Measurements from ENCODE around the gene CCN5.

The CCN5 gene

DNA sequence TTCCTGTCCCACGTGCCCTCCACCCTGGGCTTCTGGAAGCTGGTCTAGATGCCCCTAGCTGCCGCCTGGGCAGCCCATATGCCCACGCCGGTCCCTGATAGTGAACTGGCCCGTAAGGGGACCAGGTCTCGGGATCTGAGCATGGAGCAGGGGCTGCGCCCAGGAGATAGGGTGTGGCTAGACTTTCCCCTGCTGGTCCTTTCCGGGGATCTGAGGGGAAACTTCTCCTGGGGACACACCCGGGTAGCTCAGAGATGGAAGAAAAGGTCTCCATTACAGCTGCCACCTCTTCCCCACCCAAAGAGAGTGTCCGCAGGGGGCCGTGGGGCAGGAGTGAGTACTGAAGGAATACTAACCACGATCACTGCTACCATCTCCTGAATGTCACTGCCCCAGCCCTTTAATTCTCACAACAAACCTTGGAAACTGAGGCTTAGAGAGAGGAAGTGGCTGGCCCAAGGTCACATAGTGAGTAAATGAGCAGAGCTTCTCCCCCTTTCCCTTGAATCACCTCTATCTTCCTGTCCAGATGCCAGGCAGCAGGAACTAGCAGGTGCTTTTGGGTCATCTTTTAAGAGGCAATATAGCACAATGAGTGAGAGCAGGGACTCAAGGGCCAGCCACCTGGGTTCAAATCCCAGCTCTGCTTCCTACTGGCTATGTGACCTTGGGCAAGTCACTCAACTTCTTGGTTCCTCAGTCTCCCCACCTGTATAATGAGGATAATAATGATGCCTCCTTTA is 11.8 kb upstream of the CCN5 start:
- H3K4me3 ChIP-seq (ENCODE audit: low read length), result no peak overlapping the region
- TF ChIP-seq, protein P1, sequence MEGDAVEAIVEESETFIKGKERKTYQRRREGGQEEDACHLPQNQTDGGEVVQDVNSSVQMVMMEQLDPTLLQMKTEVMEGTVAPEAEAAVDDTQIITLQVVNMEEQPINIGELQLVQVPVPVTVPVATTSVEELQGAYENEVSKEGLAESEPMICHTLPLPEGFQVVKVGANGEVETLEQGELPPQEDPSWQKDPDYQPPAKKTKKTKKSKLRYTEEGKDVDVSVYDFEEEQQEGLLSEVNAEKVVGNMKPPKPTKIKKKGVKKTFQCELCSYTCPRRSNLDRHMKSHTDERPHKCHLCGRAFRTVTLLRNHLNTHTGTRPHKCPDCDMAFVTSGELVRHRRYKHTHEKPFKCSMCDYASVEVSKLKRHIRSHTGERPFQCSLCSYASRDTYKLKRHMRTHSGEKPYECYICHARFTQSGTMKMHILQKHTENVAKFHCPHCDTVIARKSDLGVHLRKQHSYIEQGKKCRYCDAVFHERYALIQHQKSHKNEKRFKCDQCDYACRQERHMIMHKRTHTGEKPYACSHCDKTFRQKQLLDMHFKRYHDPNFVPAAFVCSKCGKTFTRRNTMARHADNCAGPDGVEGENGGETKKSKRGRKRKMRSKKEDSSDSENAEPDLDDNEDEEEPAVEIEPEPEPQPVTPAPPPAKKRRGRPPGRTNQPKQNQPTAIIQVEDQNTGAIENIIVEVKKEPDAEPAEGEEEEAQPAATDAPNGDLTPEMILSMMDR (conservative IDR thresholded peaks at IDR 0.05; ENCODE audit: low read depth, low read length), result no peak
- no peak for DNase-seq (ENCODE audit: low read depth)

DNA sequence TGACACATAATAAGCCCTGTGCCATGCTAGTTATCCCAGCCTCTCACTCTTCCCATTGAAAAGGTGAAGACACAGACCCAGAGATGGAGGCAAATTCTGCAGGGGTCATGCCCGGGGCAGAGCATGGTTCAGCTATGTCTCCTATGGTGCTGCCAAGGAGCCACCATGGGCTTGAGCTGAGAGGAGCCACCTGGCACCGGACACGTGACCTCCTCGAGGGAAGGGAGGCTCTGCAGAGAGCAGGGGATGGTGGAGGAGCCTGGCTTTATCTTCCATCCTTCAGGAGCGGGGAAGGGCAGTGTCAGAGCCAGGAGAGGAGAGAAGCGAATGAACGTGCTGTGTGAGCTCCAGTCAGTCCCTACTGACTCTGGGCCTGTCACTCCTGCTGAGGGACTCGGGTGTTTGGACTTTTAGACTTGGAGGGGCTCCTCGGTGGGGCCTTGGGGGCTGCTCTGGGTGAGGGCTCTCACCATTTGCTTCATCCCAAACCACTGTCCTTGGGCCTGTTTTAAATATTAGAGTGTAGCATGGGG is 11.1 kb upstream of the CCN5 start:
- H3K4me3 ChIP-seq (ENCODE audit: low read length), result no peak overlapping the region
- TF ChIP-seq, protein P1 (conservative IDR thresholded peaks at IDR 0.05; ENCODE audit: low read depth, low read length), result no peak
- DNase-seq (ENCODE audit: low read depth), result no peak

DNA sequence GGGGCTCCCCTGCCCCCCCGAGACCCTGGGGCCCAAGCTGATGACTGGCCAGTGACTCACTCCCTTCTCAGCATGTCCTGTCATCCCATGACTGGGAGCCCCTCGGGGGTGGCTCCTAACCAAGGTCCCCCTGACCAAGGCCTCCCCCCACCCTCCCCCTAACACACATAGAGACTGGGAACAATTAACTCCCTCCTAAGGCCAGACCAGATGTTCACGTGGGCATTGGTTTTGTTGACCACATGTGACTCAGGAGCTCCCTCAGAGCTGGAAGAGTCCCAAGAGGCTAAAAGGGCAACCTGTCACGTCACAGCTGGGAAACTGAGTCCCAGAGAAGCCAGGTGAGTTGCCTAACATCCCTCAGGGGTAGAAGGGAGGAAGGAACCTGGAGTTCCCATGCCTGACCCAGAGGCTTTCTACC is 10.6 kb upstream of the CCN5 start:
- no peak overlapping the region for H3K4me3 ChIP-seq (ENCODE audit: low read length)
- TF ChIP-seq, protein P1 (conservative IDR thresholded peaks at IDR 0.05; ENCODE audit: low read depth, low read length), result no peak
- no peak for DNase-seq (ENCODE audit: low read depth)

DNA sequence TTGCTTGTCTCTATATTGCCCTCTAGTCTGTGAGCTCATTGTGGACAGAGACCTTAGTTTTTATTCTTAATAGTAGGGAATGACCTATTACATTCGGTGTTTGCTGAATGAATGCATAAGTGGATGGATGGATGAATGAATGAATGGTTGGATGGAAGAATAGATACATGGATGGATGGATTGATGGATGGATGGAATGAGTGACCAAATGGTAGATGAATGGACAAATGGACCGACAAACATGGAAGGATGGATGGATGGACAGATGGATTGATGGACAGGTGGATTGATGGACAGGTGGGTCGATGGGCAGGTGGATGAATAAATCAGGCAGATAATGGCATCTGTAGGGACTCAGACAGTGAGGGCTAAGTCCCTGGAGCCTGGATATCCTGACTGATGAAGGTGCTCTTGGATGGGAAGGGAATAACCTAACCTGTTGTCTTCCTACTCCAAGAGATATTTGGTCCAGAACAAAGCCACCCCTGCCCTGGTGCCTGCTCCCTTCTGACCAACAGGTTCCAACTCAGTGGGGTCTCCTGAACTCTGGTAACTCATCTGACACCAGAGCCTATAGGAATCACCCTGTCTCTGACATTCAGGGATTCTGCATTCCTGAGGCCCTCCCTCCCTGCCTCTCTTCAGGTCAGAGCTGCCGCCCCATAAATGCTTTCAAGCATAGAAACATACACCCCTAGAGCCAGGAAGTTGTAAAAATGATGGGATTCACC is 9.6 kb upstream of the CCN5 start:
- TF ChIP-seq, protein P1 (conservative IDR thresholded peaks at IDR 0.05; ENCODE audit: low read depth, low read length), result no peak
- DNase-seq (ENCODE audit: low read depth), result no peak
- H3K4me3 ChIP-seq (ENCODE audit: low read length), result no peak overlapping the region

DNA sequence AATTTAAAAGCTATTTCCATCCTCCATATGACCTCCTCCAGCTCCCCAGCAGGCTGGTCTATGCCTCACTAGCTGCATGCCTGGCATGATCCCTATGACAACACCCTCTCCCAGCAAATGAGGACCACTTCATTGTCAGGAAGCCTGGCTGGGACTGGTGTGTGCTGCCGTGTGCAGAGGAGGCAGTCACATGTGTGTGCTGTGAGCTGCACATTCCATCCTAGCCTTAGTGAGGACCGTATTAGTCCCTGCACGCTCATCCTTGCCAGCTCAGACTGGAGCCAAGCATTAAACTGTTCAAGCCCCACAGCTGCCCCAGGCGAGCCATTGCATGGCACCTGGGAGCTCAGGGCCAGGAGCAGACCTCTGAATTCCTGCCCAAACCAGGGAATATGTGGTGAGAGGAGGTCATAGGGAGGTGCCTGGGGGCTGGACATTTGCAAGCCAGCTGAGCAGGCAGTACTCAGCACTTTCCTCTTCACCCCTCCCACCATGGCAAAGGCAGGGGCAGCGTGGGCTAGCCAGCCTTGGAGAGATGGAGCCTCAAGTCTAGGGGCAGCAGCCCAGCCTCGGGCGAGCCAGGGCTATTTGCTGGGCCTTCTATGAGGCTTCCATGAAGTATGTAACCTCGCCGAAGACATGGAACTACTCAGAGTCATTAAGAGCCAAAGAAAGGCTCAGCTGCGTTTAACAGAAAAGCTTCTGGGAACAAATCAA is 8.7 kb upstream of the CCN5 start:
- TF ChIP-seq, protein P1 (conservative IDR thresholded peaks at IDR 0.05; ENCODE audit: low read depth, low read length), result no peak
- H3K4me3 ChIP-seq (ENCODE audit: low read length), result no peak overlapping the region
- DNase-seq (ENCODE audit: low read depth), result no peak

DNA sequence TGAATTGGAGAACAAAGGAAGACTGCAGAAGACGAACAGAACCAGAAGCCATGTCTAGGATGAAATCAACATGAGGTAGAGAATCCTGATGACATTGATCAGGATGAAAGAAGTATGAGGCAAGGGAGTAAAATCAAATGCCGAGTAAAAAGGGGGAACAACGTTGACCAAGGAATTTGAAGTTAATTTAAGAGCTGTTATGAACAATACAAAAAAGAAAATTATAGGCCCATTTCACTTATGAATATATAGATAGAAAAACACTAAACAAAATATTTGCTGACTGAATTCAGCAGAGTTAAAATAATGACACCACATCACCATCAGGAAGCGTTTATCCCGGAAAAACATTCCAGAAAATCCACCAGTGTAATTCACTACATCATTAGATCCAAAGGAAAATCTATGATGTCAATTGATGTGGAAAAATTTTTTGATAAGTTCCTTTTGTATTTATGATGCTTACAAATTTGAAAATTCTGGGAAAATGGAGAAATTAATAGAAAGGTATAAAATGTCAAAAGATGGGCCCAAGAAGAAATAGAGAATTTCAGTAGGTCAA is 8.1 kb upstream of the CCN5 start:
- no peak for DNase-seq (ENCODE audit: low read depth)
- no peak overlapping the region for H3K4me3 ChIP-seq (ENCODE audit: low read length)
- TF ChIP-seq, protein P1 (conservative IDR thresholded peaks at IDR 0.05; ENCODE audit: low read depth, low read length), result no peak
